GM23248 (cell line): ENCODE results near the gene NCOA7. TPM values are rescaled to one million over a fixed set of nuclear protein-coding genes. Genes with fewer than 3 reads are reported as not detected.
A peak's percentile ranks its signal among the peaks of the same experiment; 100 is the strongest.

Experiments used
- DNase-seq: peaks from one replicate; pipeline ENCODE4 v3.0.0-alpha.2; 2015
- H2AFZ ChIP-seq: fragments of 200-600 bp; sonication (generic); 2 replicates; pipeline ENCODE4 v1.6.1; 2016; ENCODE audit warnings: antibody characterized with exemption
- H3F3A ChIP-seq: fragments of 200-600 bp; sonication (generic); 2 replicates; pipeline ENCODE4 v1.6.1; 2016; ENCODE audit warnings: mild to moderate bottlenecking, antibody characterized with exemption, mixed run types; ENCODE audit not compliant: insufficient read depth
- H3K27ac ChIP-seq: fragments of 200-600 bp; sonication (generic); 2 replicates; pipeline ENCODE4 v1.5.1; 2016; ENCODE audit warnings: mild to moderate bottlenecking
- H3K27me3 ChIP-seq: fragments of 200-600 bp; sonication (generic); replicated peaks from 2 replicates; pipeline ENCODE4 v1.6.1; 2016; ENCODE audit warnings: mild to moderate bottlenecking; ENCODE audit not compliant: insufficient read depth
- H3K36me3 ChIP-seq: fragments of 200-600 bp; sonication (generic); 2 replicates; pipeline ENCODE4 v1.6.1; 2016; ENCODE audit warnings: low read depth, mild to moderate bottlenecking
- H3K4me1 ChIP-seq: fragments of 200-600 bp; sonication (generic); 2 replicates; pipeline ENCODE4 v1.6.1; 2016; ENCODE audit warnings: mild to moderate bottlenecking; ENCODE audit not compliant: insufficient read depth
- H3K4me2 ChIP-seq: fragments of 200-600 bp; sonication (generic); one replicate; pipeline ENCODE4 v1.6.1; 2016; ENCODE audit warnings: mild to moderate bottlenecking; ENCODE audit not compliant: unreplicated experiment
- H3K4me3 ChIP-seq: fragments of 200-600 bp; sonication (generic); 2 replicates; pipeline ENCODE4 v1.5.1; 2016; ENCODE audit warnings: mild to moderate bottlenecking
- H3K79me2 ChIP-seq: fragments of 200-600 bp; sonication (generic); 2 replicates; pipeline ENCODE4 v1.6.1; 2016; ENCODE audit warnings: mild to moderate bottlenecking; ENCODE audit not compliant: insufficient read depth
- H3K9ac ChIP-seq: fragments of 200-600 bp; sonication (generic); 2 replicates; pipeline ENCODE4 v1.6.1; 2016; ENCODE audit warnings: mild to moderate bottlenecking
- H3K9me2 ChIP-seq: fragments of 200-600 bp; sonication (generic); 2 replicates; pipeline ENCODE4 v1.6.1; 2016; ENCODE audit warnings: mixed run types, mild to moderate bottlenecking, moderate library complexity; ENCODE audit not compliant: insufficient read depth
- H3K9me3 ChIP-seq: fragments of 200-600 bp; sonication (generic); one replicate; pipeline ENCODE4 v1.6.1; 2017; ENCODE audit warnings: low read depth
- H4K20me1 ChIP-seq: fragments of 200-600 bp; sonication (generic); 2 replicates; pipeline ENCODE4 v1.6.0; 2016; ENCODE audit not compliant: insufficient read depth
- EZH2 ChIP-seq: fragments of 200-600 bp; sonication (generic); IDR thresholded peaks from 2 replicates; pipeline ENCODE4 v1.6.1; 2018; ENCODE audit warnings: antibody characterized with exemption, mild to moderate bottlenecking; ENCODE audit not compliant: insufficient read depth, poor library complexity, severe bottlenecking
- EZH2phosphoT487 ChIP-seq: fragments of 200-600 bp; sonication (generic); IDR thresholded peaks from 2 replicates; pipeline ENCODE4 v1.6.1; 2018; ENCODE audit warnings: antibody characterized with exemption, moderate library complexity, mild to moderate bottlenecking, low read depth; ENCODE audit not compliant: insufficient read depth
- WGBS, 2 experiments: methylation state at CpG; one replicate each; pipeline ENCODE4 v1.1.6; 2015 to 2017; ENCODE audit warnings: low lambda C conversion rate in 2 of 2, low coverage in 1 of 2; ENCODE audit errors: missing lambda C conversion rate in 2 of 2; 5-methylcytosine and 5-hydroxymethylcytosine counted together
- in situ Hi-C: fragments of 300-500 bp; cut with MboI; formaldehyde crosslinking; loops from 2 replicates; pipeline ENCODE4 v1.15.0; 2020
- polyA plus RNA-seq: library from polyadenylated mRNA; unstranded; fragments of >200 nt; fragmentation: Nextera tagmentation; extraction: Ambion mirVana; gene quantifications from 2 replicates; pipeline ENCODE4 v1.2.1, GENCODE V29; 2016
- total RNA-seq: library from RNA; depleted of rRNA; stranded (reverse); fragments of >200 nt; shearing (Covaris generic); gene quantifications from 2 replicates; pipeline ENCODE4 v1.2.3, GENCODE V29; 2014

The NCOA7 gene
- total and polyA plus RNA-seq, 2 experiments from 2014 or later = 9.5 to 10.2 TPM

- Histone ChIP-seq H3K4me1 (peaks cover 12% of the 10 kb centered on the region; the same call in 1 of the 2 replicates), H3K9ac (peak overlapping the region; percentile 22), H3K27ac (peak overlapping the region; percentile 57), H3F3A (peaks cover 18% of the 10 kb centered on the region), H3K9me2 (no peaks in the 10 kb centered on the region), H2AFZ (peak overlapping the region; percentile 23), H3K36me3 (no peaks in the 10 kb centered on the region), H3K9me3 (no peaks in the 10 kb centered on the region), H3K4me2 (peak overlapping the region; percentile 13), H3K79me2 (no peaks in the 10 kb centered on the region), H4K20me1 (no peaks in the 10 kb centered on the region), H3K27me3 (no peaks in the 10 kb centered on the region), H3K4me3 (no peak overlapping the region)
- peak; percentile 73 for DNase-seq
- TF ChIP-seq EZH2phosphoT487 (no peak), EZH2 (no peak)
- in situ Hi-C loops = no loop called here
- 25 to 34% methylated on average over 2 of the region's 2 CpGs for WGBS, 2 experiments
Observed at GRCh38 chr6:125835221-125835744, 44.5 kb downstream of the NCOA7 start.

DNA sequence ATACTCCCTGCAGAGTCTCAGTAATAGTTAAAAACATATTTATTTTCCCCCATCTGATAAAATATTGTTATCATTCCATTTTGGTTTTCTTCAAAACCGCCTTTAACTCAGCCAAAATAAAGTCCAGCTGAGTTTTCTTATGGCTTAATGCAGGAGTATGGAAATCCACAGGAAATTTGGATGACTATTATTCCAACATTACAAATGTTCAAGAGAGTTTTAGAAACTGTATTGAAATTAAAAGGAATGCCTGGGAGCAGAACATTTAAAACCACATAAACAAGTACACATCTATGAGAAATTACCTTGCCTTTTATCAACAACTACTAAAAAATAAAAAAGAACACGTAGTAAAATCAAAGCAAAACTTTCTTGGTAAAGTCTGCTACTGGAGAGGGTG is 45.7 kb downstream of the NCOA7 start:
- 70 to 74% methylated on average over 2 of the region's 2 CpGs for WGBS, 2 experiments
- DNase-seq = no peak
- in situ Hi-C loops = no loop called here

DNA sequence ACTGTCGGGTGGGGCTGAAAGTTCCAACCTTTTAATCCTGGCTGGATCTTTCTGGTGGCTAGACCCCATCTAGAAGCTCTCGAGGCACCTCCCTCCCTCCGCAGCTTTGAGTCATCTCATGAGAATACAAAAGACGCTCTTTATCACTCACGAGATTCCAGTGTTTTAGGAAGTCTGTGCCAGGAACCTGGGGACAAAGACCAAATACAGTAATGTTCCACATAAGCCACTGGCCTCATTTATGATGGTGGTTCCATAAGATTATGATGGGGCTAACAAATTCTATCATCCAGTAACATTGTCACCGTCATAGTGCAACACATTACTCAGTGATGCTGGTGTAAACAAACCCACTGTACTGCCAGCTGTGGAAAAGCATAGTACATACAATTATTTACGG is 48.7 kb downstream of the NCOA7 start:
- Histone ChIP-seq H4K20me1 (no peaks in the 10 kb centered on the region), H3K4me3 (no peak overlapping the region), H3K9me2 (no peaks in the 10 kb centered on the region), H3K9me3 (no peaks in the 10 kb centered on the region), H2AFZ (no peak overlapping the region), H3F3A (peaks cover 17% of the 10 kb centered on the region), H3K27ac (no peak overlapping the region), H3K4me2 (no peak overlapping the region), H3K79me2 (no peaks in the 10 kb centered on the region), H3K9ac (no peak overlapping the region), H3K4me1 (peaks cover 12% of the 10 kb centered on the region; the same call in 1 of the 2 replicates), H3K36me3 (no peaks in the 10 kb centered on the region), H3K27me3 (no peaks in the 10 kb centered on the region)
- TF ChIP-seq EZH2 = no peak
- no peak for TF ChIP-seq EZH2phosphoT487
- DNase-seq = no peak
- WGBS, 2 experiments = 95 to 96% methylated on average over 7 of the region's 7 CpGs
- in situ Hi-C loops = no loop called here

More for the DNA sequence above, 45.7 kb downstream of the NCOA7 start:
- Histone ChIP-seq H3K4me2 (no peak overlapping the region), H3K9me2 (no peaks in the 10 kb centered on the region), H3K9me3 (no peaks in the 10 kb centered on the region), H3K4me3 (no peak overlapping the region), H4K20me1 (no peaks in the 10 kb centered on the region), H2AFZ (no peak overlapping the region), H3K27ac (no peak overlapping the region), H3F3A (peaks cover 18% of the 10 kb centered on the region), H3K36me3 (no peaks in the 10 kb centered on the region), H3K27me3 (no peaks in the 10 kb centered on the region), H3K79me2 (no peaks in the 10 kb centered on the region), H3K9ac (no peak overlapping the region), H3K4me1 (peaks cover 12% of the 10 kb centered on the region; the same call in 1 of the 2 replicates)
- TF ChIP-seq EZH2 = no peak
- no peak for TF ChIP-seq EZH2phosphoT487

- Histone ChIP-seq H3K9me3 (no peaks in the 10 kb centered on the region), H3K4me3 (no peak overlapping the region), H3F3A (peaks cover 12% of the 10 kb centered on the region), H3K27ac (no peak overlapping the region), H3K27me3 (no peaks in the 10 kb centered on the region), H3K79me2 (no peaks in the 10 kb centered on the region), H3K36me3 (no peaks in the 10 kb centered on the region), H4K20me1 (no peaks in the 10 kb centered on the region), H3K9me2 (no peaks in the 10 kb centered on the region), H3K9ac (no peak overlapping the region), H3K4me2 (no peak overlapping the region), H2AFZ (no peak overlapping the region), H3K4me1 (peaks cover 9% of the 10 kb centered on the region; the same call in 1 of the 2 replicates)
- 50 to 52% methylated on average over 1 of the region's 1 CpG for WGBS, 2 experiments
- in situ Hi-C loops = no loop called here
- DNase-seq = no peak
- no peak for TF ChIP-seq EZH2phosphoT487
- TF ChIP-seq EZH2 = no peak
Observed at GRCh38 chr6:125839879-125840278, 49.1 kb downstream of the NCOA7 start.

GRCh38 chr6:125841356-125842090 is 50.8 kb downstream of the NCOA7 start:
- Histone ChIP-seq H3K9me3 (no peaks in the 10 kb centered on the region), H3K4me2 (no peak overlapping the region), H2AFZ (no peak overlapping the region), H3K4me3 (no peak overlapping the region), H3K9ac (no peak overlapping the region), H3K9me2 (no peaks in the 10 kb centered on the region), H3K27me3 (no peaks in the 10 kb centered on the region), H3K36me3 (no peaks in the 10 kb centered on the region), H3K79me2 (no peaks in the 10 kb centered on the region), H3K27ac (no peak overlapping the region), H3F3A (no peaks in the 10 kb centered on the region; the same call in 1 of the 2 replicates), H4K20me1 (no peaks in the 10 kb centered on the region), H3K4me1 (no peaks in the 10 kb centered on the region)
- 93 to 95% methylated on average over 5 of the region's 5 CpGs for WGBS, 2 experiments
- no peak for TF ChIP-seq EZH2
- no peak for TF ChIP-seq EZH2phosphoT487
- DNase-seq = no peak
- in situ Hi-C loops = no loop called here
